ENCODE measurements around the gene PALLD. TPM values are rescaled to one million over a fixed set of nuclear protein-coding genes. Genes with fewer than 3 reads are reported as not detected.

The PALLD gene
- total RNA-seq, 1 donor from 2014 or later, result 396 TPM

DNA sequence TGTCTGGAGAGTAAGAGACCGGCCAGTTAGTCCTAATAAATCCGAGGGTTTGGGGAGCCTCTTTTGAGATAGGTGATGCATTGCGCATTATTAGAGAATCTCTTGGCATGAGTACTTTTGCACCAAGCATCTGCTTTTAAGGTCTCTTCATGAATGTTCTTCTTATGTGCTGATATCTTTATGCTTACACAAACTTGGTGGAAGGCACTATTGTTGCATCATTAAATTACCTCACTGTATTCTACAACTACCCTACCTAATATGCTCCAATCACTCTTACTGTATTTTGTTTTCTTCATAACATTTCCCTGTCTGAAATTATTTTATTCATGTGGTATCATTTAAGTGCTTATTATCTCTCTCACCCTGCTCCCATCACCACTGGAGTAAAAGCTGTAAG is 151.6 kb downstream of the PALLD start:
- no peak for DNase-seq (ENCODE audit: extremely low spot score, unreplicated experiment)
- peaks cover 1% of the 10 kb centered on the region for H3K36me3 Mint-ChIP-seq (ENCODE audit: unreplicated experiment)
- H3K4me3 Mint-ChIP-seq (ENCODE audit: unreplicated experiment), result no peak overlapping the region
- peak overlapping the region; percentile 90 for H3K27ac Mint-ChIP-seq (ENCODE audit: unreplicated experiment)
- H3K9me3 Mint-ChIP-seq (ENCODE audit: unreplicated experiment), result no peaks in the 10 kb centered on the region
- H3K27me3 Mint-ChIP-seq (ENCODE audit: unreplicated experiment), result no peaks in the 10 kb centered on the region
- peaks cover 86% of the 10 kb centered on the region for H3K4me1 Mint-ChIP-seq (ENCODE audit: unreplicated experiment)
- TF ChIP-seq CTCF (IDR thresholded peaks at IDR 0.05), result no peak

DNA sequence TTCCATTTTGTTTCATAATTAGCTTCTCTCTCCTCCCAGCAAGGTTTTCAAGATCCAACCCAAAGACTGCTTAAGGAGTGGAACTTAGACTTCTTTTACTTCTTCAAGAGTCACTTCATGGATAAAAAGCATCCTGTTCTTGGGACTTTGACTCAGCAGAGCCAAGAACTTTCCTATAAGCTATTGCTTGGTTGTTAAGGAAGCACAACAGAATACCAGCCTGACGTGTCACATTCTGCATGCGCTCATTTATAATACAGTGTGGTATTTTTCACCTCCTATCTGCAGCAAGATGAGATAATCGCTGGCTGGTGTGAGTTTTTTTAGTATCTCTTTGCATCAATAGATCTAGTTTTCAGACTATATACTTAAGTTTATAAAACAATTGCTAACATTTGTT is 152.1 kb downstream of the PALLD start:
- H3K36me3 Mint-ChIP-seq (ENCODE audit: unreplicated experiment), result peaks cover 1% of the 10 kb centered on the region
- no peak overlapping the region for H3K4me3 Mint-ChIP-seq (ENCODE audit: unreplicated experiment)
- H3K27ac Mint-ChIP-seq (ENCODE audit: unreplicated experiment), result peak overlapping the region; percentile 90
- H3K27me3 Mint-ChIP-seq (ENCODE audit: unreplicated experiment), result no peaks in the 10 kb centered on the region
- DNase-seq (ENCODE audit: extremely low spot score, unreplicated experiment), result no peak
- peaks cover 86% of the 10 kb centered on the region for H3K4me1 Mint-ChIP-seq (ENCODE audit: unreplicated experiment)
- no peaks in the 10 kb centered on the region for H3K9me3 Mint-ChIP-seq (ENCODE audit: unreplicated experiment)
- TF ChIP-seq CTCF (IDR thresholded peaks at IDR 0.05), result no peak

- no peaks in the 10 kb centered on the region for H3K27me3 Mint-ChIP-seq (ENCODE audit: unreplicated experiment)
- H3K4me3 Mint-ChIP-seq (ENCODE audit: unreplicated experiment), result no peak overlapping the region
- H3K9me3 Mint-ChIP-seq (ENCODE audit: unreplicated experiment), result no peaks in the 10 kb centered on the region
- H3K4me1 Mint-ChIP-seq (ENCODE audit: unreplicated experiment), result peaks cover 91% of the 10 kb centered on the region
- peak overlapping the region; percentile 83 for H3K27ac Mint-ChIP-seq (ENCODE audit: unreplicated experiment)
- no peak for DNase-seq (ENCODE audit: extremely low spot score, unreplicated experiment)
- peaks cover 7% of the 10 kb centered on the region for H3K36me3 Mint-ChIP-seq (ENCODE audit: unreplicated experiment)
- no peak for TF ChIP-seq CTCF (IDR thresholded peaks at IDR 0.05)
Observed at GRCh38 chr4:168651374-168651773, 154.5 kb downstream of the PALLD start.

DNA sequence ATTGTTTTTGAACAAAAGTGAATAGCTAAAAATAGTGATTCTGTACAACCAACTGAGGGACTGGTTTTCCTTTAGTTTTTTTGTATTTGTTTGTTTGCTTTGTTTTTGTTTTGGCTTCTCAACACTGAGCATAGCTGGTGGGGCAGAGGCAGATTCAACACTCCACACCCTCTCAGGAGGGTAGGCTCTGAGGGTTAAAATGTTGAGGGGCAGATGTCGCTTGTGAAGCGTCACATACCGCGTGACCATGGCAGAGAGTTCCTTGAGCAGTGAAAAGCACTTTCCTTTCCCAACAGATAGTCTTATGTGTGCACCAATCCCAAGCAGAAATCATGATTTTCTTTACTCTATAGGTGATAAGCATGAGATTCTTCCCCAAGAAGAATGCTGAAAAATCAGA is 155.0 kb downstream of the PALLD start:
- peak overlapping the region; percentile 83 for H3K27ac Mint-ChIP-seq (ENCODE audit: unreplicated experiment)

GRCh38 chr4:168652755-168653154 is 155.9 kb downstream of the PALLD start:
- H3K9me3 Mint-ChIP-seq (ENCODE audit: unreplicated experiment), result no peaks in the 10 kb centered on the region
- peaks cover 91% of the 10 kb centered on the region for H3K4me1 Mint-ChIP-seq (ENCODE audit: unreplicated experiment)
- DNase-seq (ENCODE audit: extremely low spot score, unreplicated experiment), result no peak
- H3K36me3 Mint-ChIP-seq (ENCODE audit: unreplicated experiment), result peaks cover 7% of the 10 kb centered on the region
- H3K27ac Mint-ChIP-seq (ENCODE audit: unreplicated experiment), result peak overlapping the region; percentile 49
- no peak overlapping the region for H3K4me3 Mint-ChIP-seq (ENCODE audit: unreplicated experiment)
- no peak for TF ChIP-seq CTCF (IDR thresholded peaks at IDR 0.05)
- no peaks in the 10 kb centered on the region for H3K27me3 Mint-ChIP-seq (ENCODE audit: unreplicated experiment)

More for the DNA sequence above, 155.0 kb downstream of the PALLD start:
- Mint-ChIP-seq H3K9me3 (ENCODE audit: unreplicated experiment) (no peaks in the 10 kb centered on the region), H3K36me3 (ENCODE audit: unreplicated experiment) (peaks cover 7% of the 10 kb centered on the region), H3K4me1 (ENCODE audit: unreplicated experiment) (peaks cover 91% of the 10 kb centered on the region), H3K4me3 (ENCODE audit: unreplicated experiment) (no peak overlapping the region), H3K27me3 (ENCODE audit: unreplicated experiment) (no peaks in the 10 kb centered on the region)
- no peak for TF ChIP-seq CTCF (IDR thresholded peaks at IDR 0.05)
- no peak for DNase-seq (ENCODE audit: extremely low spot score, unreplicated experiment)

All from osteocyte (in vitro differentiated cells).